Right atrium auricular region (tissue), 2 donors: ENCODE measurements around the gene PTPRO. TPM values are rescaled to one million over a fixed set of nuclear protein-coding genes. Genes with fewer than 3 reads are reported as not detected.

ENCODE experiments used
- DNase-seq: peaks from one replicate; pipeline ENCODE4 v3.0.0-alpha.2; 2019; ENCODE audit warnings: low spot score
- H3K27ac ChIP-seq, 2 donors: fragments of 200-600 bp; sonication (generic); 1 replicate in 1 of 2; 2 replicates in 1 of 2; pipeline ENCODE4 v1.5.1; 2016 to 2019
- H3K27me3 ChIP-seq, 2 donors: fragments of 200-600 bp; sonication (generic); one replicate each; pipeline versions ENCODE4 v1.5.1 to v1.6.0; 2017 to 2019
- H3K36me3 ChIP-seq: fragments of 200-600 bp; sonication (generic); one replicate; pipeline ENCODE4 v1.5.1; 2016
- H3K4me1 ChIP-seq, 2 donors: fragments of 200-600 bp; sonication (generic); one replicate each; pipeline versions ENCODE4 v1.5.1 to v1.6.0; 2017 to 2019
- H3K4me3 ChIP-seq, 2 donors: fragments of 200-600 bp; sonication (generic); 1 replicate in 1 of 2; 2 replicates in 1 of 2; pipeline ENCODE4 v1.5.1; 2017 to 2019; ENCODE audit warnings: mild to moderate bottlenecking in 1 of 2, moderate library complexity in 1 of 2
- H3K9me3 ChIP-seq, 2 donors: fragments of 200-600 bp; sonication (generic); one replicate each; pipeline ENCODE4 v1.5.1; 2019
- CTCF ChIP-seq, 2 donors: fragments of 200-600 bp; sonication (generic); IDR thresholded peaks; one replicate each; pipeline ENCODE4 v1.5.1; 2019; ENCODE audit warnings: antibody characterized with exemption in 2 of 2
- total RNA-seq, 2 donors: library from RNA; depleted of rRNA; stranded (reverse); fragments of >200 nt; gene quantifications; one replicate each; pipeline ENCODE4 v1.1.0, GENCODE V29; 2016

Gene PTPRO
- total RNA-seq, 2 donors from 2014 or later = 0.30 to 2.9 TPM

GRCh38 chr12:15407025-15407424 lies 84.7 kb downstream of the PTPRO start:
- Histone ChIP-seq H3K27ac (no peak overlapping the region), H3K36me3 (no peaks in the 10 kb centered on the region), H3K9me3 (no peaks in the 10 kb centered on the region), H3K4me1 (no peaks in the 10 kb centered on the region), H3K4me3 (no peak overlapping the region), H3K27me3 (no peaks in the 10 kb centered on the region)
- no peak for DNase-seq
- no peak for TF ChIP-seq CTCF (IDR thresholded peaks at IDR 0.05)

- H3K27ac ChIP-seq = no peak overlapping the region
- H3K36me3 ChIP-seq = no peaks in the 10 kb centered on the region
- no peak for DNase-seq
- TF ChIP-seq CTCF (IDR thresholded peaks at IDR 0.05) = no peak
- no peak overlapping the region for H3K4me3 ChIP-seq
- H3K27me3 ChIP-seq = no peaks in the 10 kb centered on the region
- no peaks in the 10 kb centered on the region for H3K4me1 ChIP-seq
- no peaks in the 10 kb centered on the region for H3K9me3 ChIP-seq
Measured at GRCh38 chr12:15411842-15412241, 89.5 kb downstream of the PTPRO start.

GRCh38 chr12:15417691-15418090 lies 95.4 kb downstream of the PTPRO start:
- Histone ChIP-seq H3K4me3 (no peak overlapping the region), H3K36me3 (no peaks in the 10 kb centered on the region), H3K9me3 (no peaks in the 10 kb centered on the region), H3K27me3 (no peaks in the 10 kb centered on the region), H3K4me1 (no peaks in the 10 kb centered on the region), H3K27ac (no peak overlapping the region)
- TF ChIP-seq CTCF (IDR thresholded peaks at IDR 0.05) = no peak
- no peak for DNase-seq

- no peak for DNase-seq
- no peaks in the 10 kb centered on the region for H3K4me1 ChIP-seq
- H3K4me3 ChIP-seq = no peak overlapping the region
- TF ChIP-seq CTCF (IDR thresholded peaks at IDR 0.05) = no peak
- H3K27ac ChIP-seq = no peak overlapping the region
- H3K36me3 ChIP-seq = no peaks in the 10 kb centered on the region
- H3K27me3 ChIP-seq = no peaks in the 10 kb centered on the region
- H3K9me3 ChIP-seq = no peaks in the 10 kb centered on the region
Measured at GRCh38 chr12:15423629-15424028, 101.3 kb downstream of the PTPRO start.

- Histone ChIP-seq H3K27me3 (no peaks in the 10 kb centered on the region), H3K9me3 (no peaks in the 10 kb centered on the region), H3K27ac (no peak overlapping the region), H3K4me1 (no peaks in the 10 kb centered on the region), H3K4me3 (no peak overlapping the region), H3K36me3 (no peaks in the 10 kb centered on the region)
- DNase-seq = no peak
- no peak for TF ChIP-seq CTCF (IDR thresholded peaks at IDR 0.05)
Measured at GRCh38 chr12:15427913-15428312, 105.6 kb downstream of the PTPRO start.

GRCh38 chr12:15428632-15429031 lies 106.3 kb downstream of the PTPRO start:
- H3K27ac ChIP-seq = no peak overlapping the region
- H3K9me3 ChIP-seq = no peaks in the 10 kb centered on the region
- no peak for TF ChIP-seq CTCF (IDR thresholded peaks at IDR 0.05)
- no peak overlapping the region for H3K4me3 ChIP-seq
- H3K27me3 ChIP-seq = no peaks in the 10 kb centered on the region
- no peak for DNase-seq
- no peaks in the 10 kb centered on the region for H3K4me1 ChIP-seq
- H3K36me3 ChIP-seq = no peaks in the 10 kb centered on the region
